CD4-positive, CD25-positive, alpha-beta regulatory T cell (primary cell): ENCODE data around the gene CYTIP. TPM values are rescaled to one million over a fixed set of nuclear protein-coding genes. Genes with fewer than 3 reads are reported as not detected.
"Not testable (repeated sequence)": the region's sequence is repeated elsewhere in the genome, so short reads cannot be mapped to it uniquely, and the experiment has no call there.

Source experiments
- ATAC-seq, 2 donors: fragments of 150-1000 bp; cut with Tn5 transposase; one replicate each; pipeline ENCODE4 v1.10.0; 2021; ENCODE audit warnings: low read depth in 2 of 2, moderate number of reproducible peaks in 2 of 2, moderate library complexity in 1 of 2
- DNase-seq, 3 donors: peaks; one replicate each; pipeline versions ENCODE4 v3.0.0 to v3.0.0-alpha.2; 2012 to 2022; ENCODE audit warnings: mixed read lengths in 1 of 3
- H3K27ac ChIP-seq: one replicate; pipeline ENCODE4 v1.7.0; 2013; ENCODE audit warnings: mild to moderate bottlenecking, low read length; ENCODE audit not compliant: insufficient read depth, poor library complexity, severe bottlenecking
- H3K27me3 ChIP-seq: one replicate; pipeline ENCODE4 v1.7.0; 2013; ENCODE audit warnings: low read length; ENCODE audit not compliant: control insufficient read depth, insufficient read depth
- H3K36me3 ChIP-seq: one replicate; pipeline ENCODE4 v1.7.0; 2013; ENCODE audit warnings: mild to moderate bottlenecking, low read length, moderate library complexity; ENCODE audit not compliant: control insufficient read depth, insufficient read depth
- H3K4me1 ChIP-seq: 2 replicates; pipeline ENCODE4 v1.7.0; 2013; ENCODE audit warnings: mild to moderate bottlenecking, low read length; ENCODE audit not compliant: insufficient read depth, control insufficient read depth, poor library complexity, severe bottlenecking
- H3K4me3 ChIP-seq: one replicate; pipeline ENCODE4 v1.7.0; 2013; ENCODE audit warnings: low read depth, mild to moderate bottlenecking, low read length, moderate library complexity
- H3K9me3 ChIP-seq, 2 experiments: 1 replicate in 1 of 2; 2 replicates in 1 of 2; pipeline ENCODE4 v1.7.0; 2013; ENCODE audit warnings: low read length in 2 of 2, mild to moderate bottlenecking in 1 of 2, moderate library complexity in 1 of 2; ENCODE audit not compliant: control insufficient read depth in 2 of 2
- H3K27ac Mint-ChIP-seq, 3 donors: one replicate each; pipeline ENCODE4 v1.8.0; 2020 to 2022; ENCODE audit warnings: mild to moderate bottlenecking in 3 of 3, mixed read lengths in 3 of 3, moderate library complexity in 2 of 3
- H3K27me3 Mint-ChIP-seq: one replicate; pipeline ENCODE4 v1.8.0; 2022; ENCODE audit warnings: mild to moderate bottlenecking, mixed read lengths
- H3K36me3 Mint-ChIP-seq: one replicate; pipeline ENCODE4 v1.8.0; 2020; ENCODE audit warnings: mixed read lengths
- H3K4me1 Mint-ChIP-seq, 4 donors: one replicate each; pipeline ENCODE4 v1.8.0; 2020 to 2022; ENCODE audit warnings: mixed read lengths in 4 of 4, mild to moderate bottlenecking in 1 of 4
- H3K4me3 Mint-ChIP-seq, 4 donors: one replicate each; pipeline ENCODE4 v1.8.0; 2020 to 2022; ENCODE audit warnings: mild to moderate bottlenecking in 4 of 4, mixed read lengths in 4 of 4, moderate library complexity in 3 of 4
- H3K9me3 Mint-ChIP-seq, 7 donors: one replicate each; pipeline ENCODE4 v1.8.0; 2020 to 2022; ENCODE audit warnings: mixed read lengths in 7 of 7, mild to moderate bottlenecking in 3 of 7, moderate library complexity in 2 of 7
- polyA plus RNA-seq, 4 donors: library from polyadenylated mRNA; unstranded; fragments of 300-500 nt; fragmentation: Illumina TruSeq; gene quantifications; one replicate each; pipeline ENCODE4 v1.2.3, GENCODE V29; 2021
- total RNA-seq: library from RNA; stranded (reverse); gene quantifications from one replicate; pipeline ENCODE4 v1.2.3, GENCODE V29; 2022

The CYTIP gene
- total and polyA plus RNA-seq, 5 donors from 2014 or later, result 123 to 454 (median 173) TPM

DNA sequence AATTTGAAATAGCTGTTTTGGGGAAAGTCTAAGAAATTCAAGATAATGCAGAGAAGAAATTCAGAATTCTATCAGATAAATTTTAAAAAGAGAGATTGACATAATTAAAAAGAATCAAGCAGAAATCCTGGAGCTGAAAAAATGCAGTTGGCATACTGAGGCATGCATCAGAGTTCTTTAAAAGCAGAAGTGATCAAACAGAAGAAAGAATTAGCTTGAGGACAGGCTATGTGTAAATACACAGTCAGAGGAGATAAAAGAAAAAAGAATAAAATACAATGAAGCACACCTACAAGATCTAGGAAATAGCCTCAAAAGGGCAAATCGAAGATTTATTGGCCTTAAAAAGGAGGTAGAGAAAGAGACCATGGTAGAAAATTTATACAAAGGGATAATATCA lies 57.1 kb downstream of the CYTIP start:
- ATAC-seq, result no peak
- Histone ChIP-seq H3K27ac (no peak overlapping the region), H3K4me3 (no peak overlapping the region), H3K9me3 (peaks cover 2 to 5% of the 10 kb centered on the region in 2 experiments), H3K36me3 (peaks cover 3% of the 10 kb centered on the region), H3K27me3 (no peaks in the 10 kb centered on the region), H3K4me1 (no peaks in the 10 kb centered on the region)
- Mint-ChIP-seq H3K9me3 (peaks cover 4 to 31% (median 14%) of the 10 kb centered on the region in 7 donors), H3K4me1 (peaks cover 30 to 69% (median 47%) of the 10 kb centered on the region in 4 donors), H3K36me3 (peaks cover 21% of the 10 kb centered on the region), H3K27me3 (no peaks in the 10 kb centered on the region), H3K4me3 (no peak overlapping the region), H3K27ac (peak overlapping the region in 2 of 3 donors; percentile 42 to 74)
- no peak for DNase-seq

DNA sequence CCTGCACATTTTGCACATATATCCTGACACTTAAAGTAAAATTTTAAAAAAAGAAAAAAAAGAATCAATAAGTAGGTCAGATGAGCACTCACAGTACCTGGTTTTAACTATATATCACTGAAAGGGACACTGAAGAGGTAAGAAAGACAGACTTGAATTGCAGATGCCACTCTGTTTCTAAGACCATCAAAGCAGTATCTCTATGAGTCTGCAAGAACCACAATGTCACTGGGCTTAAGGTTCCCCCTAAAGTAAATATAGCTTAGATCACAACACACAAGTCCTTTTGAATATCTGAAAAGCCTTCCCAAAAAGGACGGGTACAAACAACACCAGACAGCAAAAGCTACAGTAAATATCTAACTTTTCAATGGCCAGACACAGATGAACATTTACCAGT lies 57.6 kb downstream of the CYTIP start:
- H3K27ac Mint-ChIP-seq, result peak overlapping the region in 1 of 3 donors; percentile 42
- DNase-seq (no peak), ATAC-seq (peak; percentile 28 to 42)
- H3K9me3 Mint-ChIP-seq, result peaks cover 4 to 26% (median 14%) of the 10 kb centered on the region in 7 donors
- no peak overlapping the region for H3K4me3 Mint-ChIP-seq
- H3K27me3 Mint-ChIP-seq, result no peaks in the 10 kb centered on the region
- H3K27ac ChIP-seq, result no peak overlapping the region
- H3K36me3 ChIP-seq, result peaks cover 3% of the 10 kb centered on the region
- peaks cover 17% of the 10 kb centered on the region for H3K36me3 Mint-ChIP-seq
- H3K4me3 ChIP-seq, result no peak overlapping the region
- peaks cover 35 to 69% (median 49%) of the 10 kb centered on the region in 4 donors for H3K4me1 Mint-ChIP-seq
- H3K27me3 ChIP-seq, result no peaks in the 10 kb centered on the region
- H3K9me3 ChIP-seq, result peaks cover 1 to 5% of the 10 kb centered on the region in 2 experiments
- H3K4me1 ChIP-seq, result no peaks in the 10 kb centered on the region

DNA sequence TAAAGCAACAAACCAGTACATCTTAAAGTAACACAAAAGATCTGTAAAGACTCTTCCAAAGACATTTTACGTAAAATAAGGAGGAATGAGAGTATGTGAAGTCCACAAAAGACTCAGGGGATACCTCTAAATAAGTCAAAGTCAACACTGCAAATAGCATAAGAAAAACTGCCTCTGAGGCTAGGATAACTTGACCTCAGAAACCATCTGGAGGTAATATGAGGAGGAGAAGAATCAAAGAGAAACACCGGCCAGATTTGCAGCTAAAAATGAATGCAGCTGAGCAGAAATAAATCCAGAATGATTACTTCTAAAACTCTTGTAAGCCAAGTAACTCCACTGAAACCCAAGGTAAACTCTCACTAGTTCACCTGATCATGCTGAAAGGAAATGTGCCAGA lies 66.0 kb downstream of the CYTIP start:
- Mint-ChIP-seq H3K27ac (no peak overlapping the region), H3K36me3 (peaks cover 25% of the 10 kb centered on the region), H3K27me3 (no peaks in the 10 kb centered on the region), H3K4me1 (peaks cover 23 to 37% (median 31%) of the 10 kb centered on the region in 4 donors), H3K4me3 (no peak overlapping the region), H3K9me3 (peaks cover 0 to 22% (median 17%) of the 10 kb centered on the region in 7 donors)
- ATAC-seq (no peak), DNase-seq (no peak)
- Histone ChIP-seq H3K27ac (no peak overlapping the region), H3K9me3 (peaks cover 20 to 23% of the 10 kb centered on the region in 2 experiments), H3K4me1 (peaks cover 7% of the 10 kb centered on the region), H3K4me3 (no peak overlapping the region), H3K27me3 (no peaks in the 10 kb centered on the region), H3K36me3 (no peaks in the 10 kb centered on the region)

DNA sequence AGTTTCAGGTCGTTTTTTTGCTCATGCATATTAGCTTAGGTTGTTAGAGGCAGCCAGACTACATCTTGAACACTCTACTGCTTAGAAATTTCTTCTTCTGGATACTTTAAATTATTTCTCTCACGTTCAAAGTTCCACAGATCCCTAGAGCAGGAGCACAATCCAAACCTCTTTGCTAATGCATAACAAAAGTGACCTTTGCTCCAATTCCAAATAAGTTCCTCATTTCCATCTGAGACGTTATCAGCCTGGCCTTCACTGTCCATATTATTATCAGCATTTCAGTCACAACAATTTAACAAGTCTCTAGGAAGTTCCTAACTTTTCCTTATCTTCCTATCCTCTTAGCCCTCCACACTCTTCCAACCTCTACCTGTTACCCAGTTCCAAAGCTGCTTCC lies 67.8 kb downstream of the CYTIP start:
- H3K4me3 ChIP-seq, result no peak overlapping the region
- no peak overlapping the region for H3K27ac ChIP-seq
- peaks cover 6% of the 10 kb centered on the region for H3K4me1 ChIP-seq
- no peak overlapping the region for H3K27ac Mint-ChIP-seq
- H3K36me3 ChIP-seq, result no peaks in the 10 kb centered on the region
- DNase-seq (no peak), ATAC-seq (no peak)
- H3K27me3 ChIP-seq, result no peaks in the 10 kb centered on the region
- peaks cover 21% of the 10 kb centered on the region for H3K36me3 Mint-ChIP-seq
- peaks cover 20 to 23% of the 10 kb centered on the region in 2 experiments for H3K9me3 ChIP-seq
- no peak overlapping the region for H3K4me3 Mint-ChIP-seq
- peaks cover 16 to 22% (median 18%) of the 10 kb centered on the region in 4 donors for H3K4me1 Mint-ChIP-seq
- no peaks in the 10 kb centered on the region for H3K27me3 Mint-ChIP-seq
- H3K9me3 Mint-ChIP-seq, result peaks cover 0 to 22% (median 17%) of the 10 kb centered on the region in 7 donors

DNA sequence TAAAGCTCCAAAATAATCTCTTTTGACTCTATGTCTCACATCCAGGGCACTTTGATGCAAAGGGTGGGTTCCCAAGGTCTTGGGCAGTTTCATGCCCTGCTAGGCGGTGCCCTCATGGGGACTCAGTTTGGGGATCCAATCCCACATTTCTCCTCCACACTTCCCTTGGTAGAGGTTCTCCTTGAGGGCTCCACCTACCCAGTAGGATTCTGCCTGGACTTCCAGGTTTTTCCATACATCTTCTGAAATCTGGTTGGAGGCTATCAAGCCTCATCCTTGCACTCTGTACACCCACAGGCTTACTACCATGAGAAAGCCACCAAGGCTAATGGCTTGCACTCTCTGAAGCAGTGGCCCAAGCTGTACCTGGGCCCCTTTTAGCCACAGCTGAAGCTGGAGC lies 68.5 kb downstream of the CYTIP start:
- Mint-ChIP-seq H3K36me3 (peaks cover 19% of the 10 kb centered on the region), H3K27me3 (no peaks in the 10 kb centered on the region), H3K4me1 (peaks cover 9 to 15% (median 11%) of the 10 kb centered on the region in 4 donors), H3K9me3 (peaks cover 0 to 22% (median 17%) of the 10 kb centered on the region in 7 donors), H3K4me3 (no peak overlapping the region), H3K27ac (no peak overlapping the region)
- Histone ChIP-seq H3K4me3 (no peak overlapping the region), H3K27ac (no peak overlapping the region), H3K4me1 (no peaks in the 10 kb centered on the region), H3K36me3 (no peaks in the 10 kb centered on the region), H3K9me3 (peaks cover 20 to 23% of the 10 kb centered on the region in 2 experiments), H3K27me3 (no peaks in the 10 kb centered on the region)
- DNase-seq, result peak in 1 of 3 donors; percentile 10
- ATAC-seq, result no peak

DNA sequence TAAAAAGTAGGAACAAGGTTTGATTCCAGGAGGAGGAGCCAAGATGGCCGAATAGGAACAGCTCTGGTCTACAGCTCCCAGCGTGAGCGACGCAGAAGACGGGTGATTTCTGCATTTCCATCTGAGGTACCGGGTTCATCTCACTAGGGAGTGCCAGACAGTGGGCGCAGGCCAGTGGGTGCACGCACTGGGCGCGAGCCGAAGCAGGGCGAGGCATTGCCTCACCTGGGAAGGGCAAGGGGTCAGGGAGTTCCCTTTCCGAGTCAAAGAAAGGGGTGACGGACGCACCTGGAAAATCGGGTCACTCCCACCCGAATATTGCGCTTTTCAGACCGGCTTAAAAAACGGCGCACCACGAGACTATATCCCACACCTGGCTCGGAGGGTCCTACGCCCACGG lies 75.4 kb downstream of the CYTIP start:
- H3K27ac Mint-ChIP-seq, DNase-seq, H3K4me3 Mint-ChIP-seq, H3K27me3 Mint-ChIP-seq, H3K27me3 ChIP-seq, H3K36me3 Mint-ChIP-seq, H3K36me3 ChIP-seq, H3K9me3 Mint-ChIP-seq, H3K27ac ChIP-seq, H3K9me3 ChIP-seq, ATAC-seq, H3K4me3 ChIP-seq: not testable (repeated sequence)
- H3K4me1 Mint-ChIP-seq, result peaks cover 20 to 25% (median 22%) of the 10 kb centered on the region in 4 donors
- H3K4me1 ChIP-seq, result peaks cover 12% of the 10 kb centered on the region

DNA sequence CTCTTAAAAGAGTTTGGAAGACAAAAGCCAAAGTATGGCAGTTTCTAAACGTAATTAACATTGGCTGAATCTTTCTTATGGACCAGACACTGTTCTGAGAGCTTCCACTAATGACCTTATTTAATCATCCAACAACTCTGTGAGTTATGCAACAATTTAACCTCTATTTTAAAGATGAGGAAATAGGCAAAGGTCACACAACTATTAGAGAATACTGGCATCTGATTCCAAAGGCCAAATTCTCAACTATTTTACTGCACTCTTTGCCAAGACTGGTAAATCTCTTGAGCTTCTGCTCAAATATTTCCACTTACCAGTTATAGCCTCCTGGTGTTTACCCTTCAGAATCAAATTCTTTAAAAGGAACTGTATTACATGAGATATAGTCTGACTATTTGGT lies 76.2 kb downstream of the CYTIP start:
- Histone ChIP-seq H3K27me3 (no peaks in the 10 kb centered on the region), H3K4me3 (no peak overlapping the region), H3K9me3 (no peaks in the 10 kb centered on the region), H3K27ac (no peak overlapping the region), H3K4me1 (peaks cover 13% of the 10 kb centered on the region), H3K36me3 (no peaks in the 10 kb centered on the region)
- Mint-ChIP-seq H3K36me3 (peaks cover 7% of the 10 kb centered on the region), H3K9me3 (peaks cover 0 to 10% (median 0%) of the 10 kb centered on the region in 7 donors), H3K4me1 (peaks cover 25 to 33% (median 28%) of the 10 kb centered on the region in 4 donors), H3K27me3 (no peaks in the 10 kb centered on the region), H3K4me3 (no peak overlapping the region), H3K27ac (no peak overlapping the region)
- no peak for ATAC-seq
- no peak for DNase-seq
